H9 (cell line): ENCODE results near the gene TSPAN32. TPM values are rescaled to one million over a fixed set of nuclear protein-coding genes. Genes with fewer than 3 reads are reported as not detected.

Source experiments
- DNase-seq: peaks from one replicate; pipeline ENCODE4 v3.0.0-alpha.2; 2017
- H2AFZ ChIP-seq: one replicate; pipeline ENCODE4 v1.6.1; 2013; ENCODE audit warnings: mild to moderate bottlenecking, low read length, control low read depth, moderate library complexity
- H2AK5ac ChIP-seq: 2 replicates; pipeline ENCODE4 v1.6.1; 2013; ENCODE audit warnings: low read length, control low read depth, mixed read lengths; ENCODE audit not compliant: insufficient read length
- H2BK120ac ChIP-seq: one replicate; pipeline ENCODE4 v1.6.1; 2013; ENCODE audit warnings: low read depth, mild to moderate bottlenecking, low read length, control low read depth, inconsistent platforms; ENCODE audit not compliant: poor library complexity, severe bottlenecking
- H2BK12ac ChIP-seq: 2 replicates; pipeline ENCODE4 v1.6.1; 2013; ENCODE audit warnings: low read length, control low read depth, mixed read lengths, low read depth; ENCODE audit not compliant: insufficient read length
- H2BK15ac ChIP-seq: 2 replicates; pipeline ENCODE4 v1.6.1; 2013; ENCODE audit warnings: low read depth, low read length, control low read depth
- H2BK20ac ChIP-seq: one replicate; pipeline ENCODE4 v1.6.1; 2013; ENCODE audit warnings: low read depth, mild to moderate bottlenecking, low read length, control low read depth, inconsistent platforms; ENCODE audit not compliant: poor library complexity, severe bottlenecking
- H2BK5ac ChIP-seq: 2 replicates; pipeline ENCODE4 v1.6.1; 2013; ENCODE audit warnings: low read length, control low read depth, mixed read lengths; ENCODE audit not compliant: insufficient read length
- H3K14ac ChIP-seq: 2 replicates; pipeline ENCODE4 v1.6.1; 2013; ENCODE audit warnings: low read length, control low read depth; ENCODE audit not compliant: insufficient read depth
- H3K18ac ChIP-seq: 2 replicates; pipeline ENCODE4 v1.6.1; 2013; ENCODE audit warnings: low read depth, mild to moderate bottlenecking, mixed read lengths, low read length, control low read depth; ENCODE audit not compliant: insufficient read length
- H3K23ac ChIP-seq: 2 replicates; pipeline ENCODE4 v1.6.1; 2013; ENCODE audit warnings: low read length, control low read depth, mixed read lengths, low read depth; ENCODE audit not compliant: insufficient read length
- H3K23me2 ChIP-seq: 2 replicates; pipeline ENCODE4 v1.6.1; 2013; ENCODE audit warnings: low read depth, mild to moderate bottlenecking, mixed read lengths, low read length, control low read depth; ENCODE audit not compliant: insufficient read length, poor library complexity, severe bottlenecking
- H3K27ac ChIP-seq: 2 replicates; pipeline ENCODE4 v1.5.1; 2013; ENCODE audit warnings: low read length, control low read depth, mixed read lengths, low read depth; ENCODE audit not compliant: insufficient read length
- H3K27me3 ChIP-seq: 2 replicates; pipeline ENCODE4 v1.6.1; 2013; ENCODE audit warnings: low read length, control low read depth, inconsistent platforms; ENCODE audit not compliant: insufficient read depth
- H3K4ac ChIP-seq: 2 replicates; pipeline ENCODE4 v1.6.1; 2013; ENCODE audit warnings: low read depth, mild to moderate bottlenecking, control low read depth, inconsistent platforms, low read length, moderate library complexity
- H3K4me1 ChIP-seq: 2 replicates; pipeline ENCODE4 v1.6.1; 2013; ENCODE audit warnings: low read length, control low read depth, inconsistent platforms; ENCODE audit not compliant: insufficient read depth
- H3K4me2 ChIP-seq: 2 replicates; pipeline ENCODE4 v1.6.1; 2013; ENCODE audit warnings: low read length, control low read depth, mixed read lengths; ENCODE audit not compliant: insufficient read length, insufficient read depth
- H3K56ac ChIP-seq: 2 replicates; pipeline ENCODE4 v1.6.1; 2013; ENCODE audit warnings: low read depth, mild to moderate bottlenecking, mixed read lengths, low read length, control low read depth; ENCODE audit not compliant: insufficient read length
- H3K79me1 ChIP-seq: 2 replicates; pipeline ENCODE4 v1.6.1; 2013; ENCODE audit warnings: low read depth, mild to moderate bottlenecking, moderate library complexity, low read length, control low read depth, inconsistent platforms; ENCODE audit not compliant: insufficient read depth, poor library complexity, severe bottlenecking
- H3K79me2 ChIP-seq: 2 replicates; pipeline ENCODE4 v1.6.1; 2013; ENCODE audit warnings: low read length, control low read depth, inconsistent platforms; ENCODE audit not compliant: insufficient read depth
- H3K9ac ChIP-seq: 2 replicates; pipeline ENCODE4 v1.6.1; 2013; ENCODE audit warnings: low read length, control low read depth, mixed read lengths; ENCODE audit not compliant: insufficient read length; ENCODE audit errors: extremely low read depth
- H3K9me3 ChIP-seq: one replicate; pipeline ENCODE4 v1.6.1; 2013; ENCODE audit warnings: low read depth, low read length, inconsistent platforms; ENCODE audit not compliant: control insufficient read depth
- H3T11ph ChIP-seq: one replicate; pipeline ENCODE4 v1.6.1; 2013; ENCODE audit warnings: mild to moderate bottlenecking, low read length, control low read depth, inconsistent platforms
- H4K20me1 ChIP-seq: one replicate; pipeline ENCODE4 v1.6.1; 2013; ENCODE audit not compliant: control insufficient read depth, insufficient read length, insufficient read depth
- H4K5ac ChIP-seq: 2 replicates; pipeline ENCODE4 v1.6.1; 2013; ENCODE audit warnings: low read depth, mild to moderate bottlenecking, mixed read lengths, low read length, control low read depth; ENCODE audit not compliant: insufficient read length
- H4K8ac ChIP-seq: replicated peaks from 2 replicates; pipeline ENCODE4 v1.6.1; 2013; ENCODE audit warnings: low read length, control low read depth, mixed read lengths, low read depth; ENCODE audit not compliant: insufficient read length
- H4K91ac ChIP-seq: 2 replicates; pipeline ENCODE4 v1.6.1; 2013; ENCODE audit warnings: low read depth, mild to moderate bottlenecking, moderate library complexity, mixed read lengths, low read length, control low read depth; ENCODE audit not compliant: insufficient read length
- H3K27ac Mint-ChIP-seq, 3 experiments: 2 replicates in 2 of 3; 3 replicates in 1 of 3; pipeline ENCODE4 v1.8.0; 2020 to 2021; ENCODE audit warnings: mixed read lengths in 3 of 3, mild to moderate bottlenecking in 1 of 3, moderate library complexity in 1 of 3
- H3K27me3 Mint-ChIP-seq: 2 replicates; pipeline ENCODE4 v1.8.0; 2021; ENCODE audit warnings: low read depth, mild to moderate bottlenecking, moderate library complexity, mixed read lengths
- H3K36me3 Mint-ChIP-seq, 3 experiments: 2 replicates in 2 of 3; 3 replicates in 1 of 3; pipeline ENCODE4 v1.8.0; 2020 to 2021; ENCODE audit warnings: low read depth in 3 of 3, mixed read lengths in 3 of 3; ENCODE audit not compliant: insufficient read depth in 1 of 3
- H3K4me1 Mint-ChIP-seq, 2 experiments: 2 replicates each; pipeline ENCODE4 v1.8.0; 2020; ENCODE audit warnings: mixed read lengths in 2 of 2
- H3K4me3 Mint-ChIP-seq, 2 experiments: 2 replicates in 1 of 2; 3 replicates in 1 of 2; pipeline ENCODE4 v1.8.0; 2020 to 2021; ENCODE audit warnings: mild to moderate bottlenecking in 2 of 2, mixed read lengths in 2 of 2, moderate library complexity in 1 of 2
- H3K9me3 Mint-ChIP-seq, 2 experiments: 2 replicates in 1 of 2; 3 replicates in 1 of 2; pipeline ENCODE4 v1.8.0; 2020; ENCODE audit warnings: mild to moderate bottlenecking in 2 of 2, mixed read lengths in 2 of 2, moderate library complexity in 1 of 2
- CTCF ChIP-seq: fragments of 200-600 bp; sonication (generic); conservative IDR thresholded peaks from 3 replicates; pipeline ENCODE4 v1.8.0; 2021; ENCODE audit warnings: antibody characterized with exemption, mild to moderate bottlenecking
- WGBS: extraction: QIAGEN DNeasy Blood & Tissue Kit; methylation state at CpG from one replicate; pipeline ENCODE4 v1.1.7; 2013; ENCODE audit warnings: missing lambda C conversion rate, low lambda C conversion rate, mixed read lengths; ENCODE audit not compliant: insufficient read length; ENCODE audit errors: extremely low coverage; 5-methylcytosine and 5-hydroxymethylcytosine counted together
- total RNA-seq: library from RNA; stranded (reverse); gene quantifications from 2 replicates; pipeline ENCODE4 v1.2.1, GENCODE V29; 2021

Gene TSPAN32
- total RNA-seq, 1 experiment from 2014 or later, result not detected

- no peaks in the 10 kb centered on the region for H3K9me3 ChIP-seq
- H3K14ac ChIP-seq, result no peak overlapping the region
- H3K27ac ChIP-seq, result no peak overlapping the region
- Mint-ChIP-seq H3K4me1 (peaks cover 4 to 8% of the 10 kb centered on the region in 2 experiments), H3K9me3 (no peaks in the 10 kb centered on the region; a peak in 2 of 5 replicates), H3K4me3 (no peak overlapping the region), H3K27me3 (peaks cover 67% of the 10 kb centered on the region), H3K27ac (no peak overlapping the region), H3K36me3 (no peaks in the 10 kb centered on the region)
- no peak overlapping the region for H4K91ac ChIP-seq
- no peaks in the 10 kb centered on the region for H3K79me2 ChIP-seq
- H3K27me3 ChIP-seq, result peaks cover 13% of the 10 kb centered on the region; the same call in 1 of the 2 replicates
- no peaks in the 10 kb centered on the region for H3K79me1 ChIP-seq
- H4K8ac ChIP-seq, result no peak overlapping the region
- H3K23me2 ChIP-seq, result peaks cover 3% of the 10 kb centered on the region
- H3K18ac ChIP-seq, result no peak overlapping the region
- TF ChIP-seq CTCF, result no peak
- no peak overlapping the region for H2AFZ ChIP-seq
- no peak overlapping the region for H4K5ac ChIP-seq
- WGBS, result no CpG with 5 or more reads among the region's 2 CpGs
- H3K23ac ChIP-seq, result no peak overlapping the region
- no peak overlapping the region for H3T11ph ChIP-seq
- no peak overlapping the region for H2BK120ac ChIP-seq
- no peak overlapping the region for H2BK15ac ChIP-seq
- no peak overlapping the region for H2BK12ac ChIP-seq
- H3K9ac ChIP-seq, result no peak overlapping the region
- DNase-seq, result no peak
- H3K4ac ChIP-seq, result no peak overlapping the region
- no peaks in the 10 kb centered on the region for H3K4me1 ChIP-seq
- H2BK5ac ChIP-seq, result no peak overlapping the region
- H3K56ac ChIP-seq, result no peak overlapping the region
- H4K20me1 ChIP-seq, result peaks cover 4% of the 10 kb centered on the region
- H3K4me2 ChIP-seq, result no peak overlapping the region
- H2BK20ac ChIP-seq, result no peak overlapping the region
- H2AK5ac ChIP-seq, result no peak overlapping the region
These were observed 36.4 kb upstream of the TSPAN32 start for GRCh38 chr11:2265396-2265795.
